Activated T-helper 17 cell treated with anti-CD3 and anti-CD28 coated beads, Interleukin-2, amount 50 U/mL, for 72 hours (primary cell): Measurements from ENCODE around the gene SCYL2. TPM values are rescaled to one million over a fixed set of nuclear protein-coding genes. Genes with fewer than 3 reads are reported as not detected.
A peak's percentile ranks its signal among the peaks of the same experiment; 100 is the strongest.
"Not testable (repeated sequence)": the region's sequence is repeated elsewhere in the genome, so short reads cannot be mapped to it uniquely, and the experiment has no call there.

Experiments used
- ATAC-seq: fragments of 150-1000 bp; cut with Tn5 transposase; replicated peaks from 2 replicates; pipeline ENCODE4 v1.10.0; 2021; ENCODE audit warnings: mild to moderate bottlenecking, moderate library complexity
- H3K27ac Mint-ChIP-seq: one replicate; pipeline ENCODE4 v1.8.0; 2022; ENCODE audit warnings: mixed read lengths
- H3K27me3 Mint-ChIP-seq: one replicate; pipeline ENCODE4 v1.8.0; 2022; ENCODE audit warnings: mixed read lengths
- H3K36me3 Mint-ChIP-seq: one replicate; pipeline ENCODE4 v1.8.0; 2022; ENCODE audit warnings: low read depth, mild to moderate bottlenecking, mixed read lengths
- H3K4me1 Mint-ChIP-seq: one replicate; pipeline ENCODE4 v1.8.0; 2022; ENCODE audit warnings: mixed read lengths
- H3K4me3 Mint-ChIP-seq: one replicate; pipeline ENCODE4 v1.8.0; 2022; ENCODE audit warnings: mild to moderate bottlenecking, mixed read lengths
- H3K9me3 Mint-ChIP-seq: one replicate; pipeline ENCODE4 v1.8.0; 2022; ENCODE audit warnings: mixed read lengths
- total RNA-seq, 2 donors: library from RNA; stranded (reverse); gene quantifications; one replicate each; pipeline ENCODE4 v1.2.3, GENCODE V29; 2022

The SCYL2 gene
- total RNA-seq, 2 donors from 2014 or later: 18.7 to 31.2 TPM

GRCh38 chr12:100248886-100249285, 18.1 kb upstream of the SCYL2 start:
- Mint-ChIP-seq H3K36me3 (no peaks in the 10 kb centered on the region), H3K27me3 (no peaks in the 10 kb centered on the region), H3K4me3 (no peak overlapping the region), H3K27ac (no peak overlapping the region), H3K9me3 (no peaks in the 10 kb centered on the region), H3K4me1 (no peaks in the 10 kb centered on the region)
- ATAC-seq: no peak

- Mint-ChIP-seq H3K4me1 (no peaks in the 10 kb centered on the region), H3K4me3 (no peak overlapping the region), H3K27ac (no peak overlapping the region)
Observed at GRCh38 chr12:100249941-100250340, 17.0 kb upstream of the SCYL2 start.

GRCh38 chr12:100251917-100252316, 15.1 kb upstream of the SCYL2 start:
- Mint-ChIP-seq H3K27me3 (no peaks in the 10 kb centered on the region), H3K36me3 (no peaks in the 10 kb centered on the region), H3K27ac (no peak overlapping the region), H3K4me1 (no peaks in the 10 kb centered on the region), H3K4me3 (no peak overlapping the region), H3K9me3 (no peaks in the 10 kb centered on the region)
- no peak for ATAC-seq

More at GRCh38 chr12:100249941-100250340, 17.0 kb upstream of the SCYL2 start:
- ATAC-seq: no peak
- Mint-ChIP-seq H3K27me3 (no peaks in the 10 kb centered on the region), H3K36me3 (no peaks in the 10 kb centered on the region), H3K9me3 (no peaks in the 10 kb centered on the region)

- no peak overlapping the region for H3K27ac Mint-ChIP-seq
- H3K9me3 Mint-ChIP-seq: no peaks in the 10 kb centered on the region
- H3K36me3 Mint-ChIP-seq: no peaks in the 10 kb centered on the region
- ATAC-seq: no peak
- H3K27me3 Mint-ChIP-seq: no peaks in the 10 kb centered on the region
- H3K4me1 Mint-ChIP-seq: no peaks in the 10 kb centered on the region
- no peak overlapping the region for H3K4me3 Mint-ChIP-seq
Observed at GRCh38 chr12:100253437-100253836, 13.5 kb upstream of the SCYL2 start.

GRCh38 chr12:100254876-100255275, 12.1 kb upstream of the SCYL2 start:
- ATAC-seq: no peak
- no peaks in the 10 kb centered on the region for H3K4me1 Mint-ChIP-seq
- no peaks in the 10 kb centered on the region for H3K9me3 Mint-ChIP-seq
- H3K4me3 Mint-ChIP-seq: no peak overlapping the region
- H3K36me3 Mint-ChIP-seq: no peaks in the 10 kb centered on the region
- no peak overlapping the region for H3K27ac Mint-ChIP-seq
- no peaks in the 10 kb centered on the region for H3K27me3 Mint-ChIP-seq

GRCh38 chr12:100258127-100258526, 8.8 kb upstream of the SCYL2 start:
- no peak overlapping the region for H3K4me3 Mint-ChIP-seq
- H3K27ac Mint-ChIP-seq: no peak overlapping the region
- ATAC-seq: no peak
- H3K36me3 Mint-ChIP-seq: no peaks in the 10 kb centered on the region
- no peaks in the 10 kb centered on the region for H3K27me3 Mint-ChIP-seq
- no peaks in the 10 kb centered on the region for H3K9me3 Mint-ChIP-seq
- H3K4me1 Mint-ChIP-seq: no peaks in the 10 kb centered on the region

- no peak overlapping the region for H3K27ac Mint-ChIP-seq
- no peaks in the 10 kb centered on the region for H3K9me3 Mint-ChIP-seq
- no peak for ATAC-seq
- no peak overlapping the region for H3K4me3 Mint-ChIP-seq
- H3K36me3 Mint-ChIP-seq: no peaks in the 10 kb centered on the region
- peaks cover 5% of the 10 kb centered on the region for H3K4me1 Mint-ChIP-seq
- no peaks in the 10 kb centered on the region for H3K27me3 Mint-ChIP-seq
Observed at GRCh38 chr12:100263131-100263530, 3.8 kb upstream of the SCYL2 start.

GRCh38 chr12:100265107-100265506, 1.9 kb upstream of the SCYL2 start:
- H3K27me3 Mint-ChIP-seq, H3K9me3 Mint-ChIP-seq, H3K27ac Mint-ChIP-seq, ATAC-seq, H3K36me3 Mint-ChIP-seq: not testable (repeated sequence)
- Mint-ChIP-seq H3K4me3 (peak overlapping the region; percentile 94), H3K4me1 (peaks cover 19% of the 10 kb centered on the region)

GRCh38 chr12:100265732-100266584, 1.0 kb upstream of the SCYL2 start:
- no peaks in the 10 kb centered on the region for H3K9me3 Mint-ChIP-seq
- H3K27ac Mint-ChIP-seq: peak overlapping the region; percentile 92
- ATAC-seq: peak; percentile 1
- peaks cover 19% of the 10 kb centered on the region for H3K4me1 Mint-ChIP-seq
- peak overlapping the region; percentile 94 for H3K4me3 Mint-ChIP-seq
- H3K36me3 Mint-ChIP-seq: no peaks in the 10 kb centered on the region
- H3K27me3 Mint-ChIP-seq: no peaks in the 10 kb centered on the region

GRCh38 chr12:100266585-100266834, 467 bp upstream of the SCYL2 start:
- Mint-ChIP-seq H3K9me3 (no peaks in the 10 kb centered on the region), H3K4me1 (peaks cover 19% of the 10 kb centered on the region), H3K4me3 (peak overlapping the region; percentile 94), H3K27me3 (no peaks in the 10 kb centered on the region), H3K36me3 (no peaks in the 10 kb centered on the region), H3K27ac (peak overlapping the region; percentile 92)
- peak; percentile 90 for ATAC-seq

GRCh38 chr12:100267603-100268281, 765 bp downstream of the SCYL2 start:
- Mint-ChIP-seq H3K27me3 (no peaks in the 10 kb centered on the region), H3K4me1 (peaks cover 19% of the 10 kb centered on the region), H3K9me3 (no peaks in the 10 kb centered on the region), H3K4me3 (peak overlapping the region; percentile 94), H3K36me3 (no peaks in the 10 kb centered on the region), H3K27ac (peak overlapping the region; percentile 92)
- ATAC-seq: no peak

- H3K9me3 Mint-ChIP-seq: no peaks in the 10 kb centered on the region
- no peaks in the 10 kb centered on the region for H3K36me3 Mint-ChIP-seq
- no peak for ATAC-seq
- peak overlapping the region; percentile 94 for H3K4me3 Mint-ChIP-seq
- peak overlapping the region; percentile 92 for H3K27ac Mint-ChIP-seq
- H3K27me3 Mint-ChIP-seq: no peaks in the 10 kb centered on the region
- H3K4me1 Mint-ChIP-seq: peaks cover 30% of the 10 kb centered on the region
Observed at GRCh38 chr12:100268835-100269564, 2.0 kb downstream of the SCYL2 start.

- no peaks in the 10 kb centered on the region for H3K27me3 Mint-ChIP-seq
- peaks cover 9% of the 10 kb centered on the region for H3K36me3 Mint-ChIP-seq
- ATAC-seq: no peak
- no peaks in the 10 kb centered on the region for H3K9me3 Mint-ChIP-seq
- H3K4me1 Mint-ChIP-seq: peaks cover 24% of the 10 kb centered on the region
- no peak overlapping the region for H3K27ac Mint-ChIP-seq
- H3K4me3 Mint-ChIP-seq: no peak overlapping the region
Observed at GRCh38 chr12:100273782-100274181, 6.8 kb downstream of the SCYL2 start.

GRCh38 chr12:100274291-100274690, 7.3 kb downstream of the SCYL2 start:
- Mint-ChIP-seq H3K36me3 (peaks cover 9% of the 10 kb centered on the region), H3K27ac (no peak overlapping the region), H3K27me3 (no peaks in the 10 kb centered on the region), H3K4me3 (no peak overlapping the region), H3K9me3 (no peaks in the 10 kb centered on the region), H3K4me1 (peaks cover 19% of the 10 kb centered on the region)
- ATAC-seq: no peak

- H3K4me3 Mint-ChIP-seq: no peak overlapping the region
- no peaks in the 10 kb centered on the region for H3K27me3 Mint-ChIP-seq
- H3K9me3 Mint-ChIP-seq: no peaks in the 10 kb centered on the region
- no peak overlapping the region for H3K27ac Mint-ChIP-seq
- H3K4me1 Mint-ChIP-seq: peaks cover 16% of the 10 kb centered on the region
- H3K36me3 Mint-ChIP-seq: peaks cover 27% of the 10 kb centered on the region
- no peak for ATAC-seq
Observed at GRCh38 chr12:100279159-100279558, 12.2 kb downstream of the SCYL2 start.
